ENCODE measurements around the gene MIPOL1. TPM values are rescaled to one million over a fixed set of nuclear protein-coding genes. Genes with fewer than 3 reads are reported as not detected.
A peak's percentile ranks its signal among the peaks of the same experiment; 100 is the strongest.

The MIPOL1 gene
- total and polyA plus RNA-seq, 2 of the 13 experiments (the other 11 are each of a cell fraction or from before 2014, with no cell fraction given): 8.6 to 34.2 TPM

DNA sequence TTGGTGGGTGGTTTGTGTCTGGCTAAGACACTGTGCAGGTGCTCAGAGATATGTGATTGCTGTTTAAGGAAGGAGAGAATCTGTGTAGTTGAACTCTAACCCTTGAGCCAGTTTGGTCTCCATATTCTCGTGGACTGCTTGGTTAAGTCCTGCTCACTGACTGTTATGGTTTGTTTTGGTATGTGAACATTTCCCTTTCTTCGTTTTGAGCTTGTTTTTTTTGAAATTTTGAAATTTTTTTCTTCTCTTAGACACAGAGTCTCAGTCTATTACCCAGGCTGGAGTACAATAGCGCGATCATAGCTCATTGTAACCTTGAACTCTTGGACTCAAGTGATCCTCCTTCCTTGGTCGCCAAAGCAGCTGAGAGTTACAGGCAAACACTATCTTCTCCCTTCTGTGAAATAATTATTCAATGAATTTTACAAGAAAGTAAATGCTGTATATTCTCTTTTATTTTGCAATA, 40.0 kb downstream of the MIPOL1 start (continued):
- TF ChIP-seq, protein P1, sequence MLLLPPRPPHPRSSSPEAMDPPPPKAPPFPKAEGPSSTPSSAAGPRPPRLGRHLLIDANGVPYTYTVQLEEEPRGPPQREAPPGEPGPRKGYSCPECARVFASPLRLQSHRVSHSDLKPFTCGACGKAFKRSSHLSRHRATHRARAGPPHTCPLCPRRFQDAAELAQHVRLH (CRISPR knock-in tag; IDR thresholded peaks at IDR 0.05; ENCODE audit: borderline replicate concordance, low read depth): no peak
- TF ChIP-seq ZBTB3 (CRISPR knock-in tag; IDR thresholded peaks at IDR 0.05; ENCODE audit: borderline replicate concordance, low read depth) (no peak), ZNF775 (CRISPR knock-in tag; IDR thresholded peaks at IDR 0.05; ENCODE audit: borderline replicate concordance) (no peak), CCDC6 (CRISPR knock-in tag; IDR thresholded peaks at IDR 0.05) (no peak), ZBTB7B (CRISPR knock-in tag; IDR thresholded peaks at IDR 0.05) (no peak), EP300 (IDR thresholded peaks at IDR 0.05; ENCODE audit: low read depth in 2 of 2, low read length in 2 of 2) (peak in 1 of 2 experiments; percentile 58; a peak in 2 of 4 replicates), EP300 (CRISPR knock-in tag; IDR thresholded peaks at IDR 0.05; ENCODE audit: borderline replicate concordance) (no peak), KMT2B (CRISPR knock-in tag; IDR thresholded peaks at IDR 0.05) (no peak), JARID2 (CRISPR knock-in tag; IDR thresholded peaks at IDR 0.05; ENCODE audit: insufficient replicate concordance) (peak; percentile 77), NFYC (CRISPR knock-in tag; IDR thresholded peaks at IDR 0.05) (no peak), ZNF816 (CRISPR knock-in tag; IDR thresholded peaks at IDR 0.05; ENCODE audit: borderline replicate concordance) (no peak), ZNF558 (CRISPR knock-in tag; IDR thresholded peaks at IDR 0.05; ENCODE audit: borderline replicate concordance) (no peak), MAF1 (CRISPR knock-in tag; IDR thresholded peaks at IDR 0.05; ENCODE audit: borderline replicate concordance) (no peak), RARG (CRISPR knock-in tag; IDR thresholded peaks at IDR 0.05; ENCODE audit: low read depth) (no peak), SKI (IDR thresholded peaks at IDR 0.05; ENCODE audit: partially characterized antibody) (no peak), SOX13 (IDR thresholded peaks at IDR 0.05) (no peak), SOX13 (CRISPR knock-in tag; conservative IDR thresholded peaks at IDR 0.05 in 1 of 2, IDR thresholded peaks at IDR 0.05 in 1 of 2) (peak in 1 of 2 experiments; percentile 79; a peak in 2 of 4 replicates)
- TF ChIP-seq, protein P2, sequence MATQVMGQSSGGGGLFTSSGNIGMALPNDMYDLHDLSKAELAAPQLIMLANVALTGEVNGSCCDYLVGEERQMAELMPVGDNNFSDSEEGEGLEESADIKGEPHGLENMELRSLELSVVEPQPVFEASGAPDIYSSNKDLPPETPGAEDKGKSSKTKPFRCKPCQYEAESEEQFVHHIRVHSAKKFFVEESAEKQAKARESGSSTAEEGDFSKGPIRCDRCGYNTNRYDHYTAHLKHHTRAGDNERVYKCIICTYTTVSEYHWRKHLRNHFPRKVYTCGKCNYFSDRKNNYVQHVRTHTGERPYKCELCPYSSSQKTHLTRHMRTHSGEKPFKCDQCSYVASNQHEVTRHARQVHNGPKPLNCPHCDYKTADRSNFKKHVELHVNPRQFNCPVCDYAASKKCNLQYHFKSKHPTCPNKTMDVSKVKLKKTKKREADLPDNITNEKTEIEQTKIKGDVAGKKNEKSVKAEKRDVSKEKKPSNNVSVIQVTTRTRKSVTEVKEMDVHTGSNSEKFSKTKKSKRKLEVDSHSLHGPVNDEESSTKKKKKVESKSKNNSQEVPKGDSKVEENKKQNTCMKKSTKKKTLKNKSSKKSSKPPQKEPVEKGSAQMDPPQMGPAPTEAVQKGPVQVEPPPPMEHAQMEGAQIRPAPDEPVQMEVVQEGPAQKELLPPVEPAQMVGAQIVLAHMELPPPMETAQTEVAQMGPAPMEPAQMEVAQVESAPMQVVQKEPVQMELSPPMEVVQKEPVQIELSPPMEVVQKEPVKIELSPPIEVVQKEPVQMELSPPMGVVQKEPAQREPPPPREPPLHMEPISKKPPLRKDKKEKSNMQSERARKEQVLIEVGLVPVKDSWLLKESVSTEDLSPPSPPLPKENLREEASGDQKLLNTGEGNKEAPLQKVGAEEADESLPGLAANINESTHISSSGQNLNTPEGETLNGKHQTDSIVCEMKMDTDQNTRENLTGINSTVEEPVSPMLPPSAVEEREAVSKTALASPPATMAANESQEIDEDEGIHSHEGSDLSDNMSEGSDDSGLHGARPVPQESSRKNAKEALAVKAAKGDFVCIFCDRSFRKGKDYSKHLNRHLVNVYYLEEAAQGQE (IDR thresholded peaks at IDR 0.05; ENCODE audit: borderline replicate concordance in 1 of 2, low read depth in 1 of 2, low read length in 2 of 2): no peak
- TF ChIP-seq, protein P3, sequence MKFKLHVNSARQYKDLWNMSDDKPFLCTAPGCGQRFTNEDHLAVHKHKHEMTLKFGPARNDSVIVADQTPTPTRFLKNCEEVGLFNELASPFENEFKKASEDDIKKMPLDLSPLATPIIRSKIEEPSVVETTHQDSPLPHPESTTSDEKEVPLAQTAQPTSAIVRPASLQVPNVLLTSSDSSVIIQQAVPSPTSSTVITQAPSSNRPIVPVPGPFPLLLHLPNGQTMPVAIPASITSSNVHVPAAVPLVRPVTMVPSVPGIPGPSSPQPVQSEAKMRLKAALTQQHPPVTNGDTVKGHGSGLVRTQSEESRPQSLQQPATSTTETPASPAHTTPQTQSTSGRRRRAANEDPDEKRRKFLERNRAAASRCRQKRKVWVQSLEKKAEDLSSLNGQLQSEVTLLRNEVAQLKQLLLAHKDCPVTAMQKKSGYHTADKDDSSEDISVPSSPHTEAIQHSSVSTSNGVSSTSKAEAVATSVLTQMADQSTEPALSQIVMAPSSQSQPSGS (CRISPR knock-in tag; IDR thresholded peaks at IDR 0.05): 0 out of 2 replicates have a peak, but pooled peaks have one; percentile 25
- TF ChIP-seq, protein P4, sequence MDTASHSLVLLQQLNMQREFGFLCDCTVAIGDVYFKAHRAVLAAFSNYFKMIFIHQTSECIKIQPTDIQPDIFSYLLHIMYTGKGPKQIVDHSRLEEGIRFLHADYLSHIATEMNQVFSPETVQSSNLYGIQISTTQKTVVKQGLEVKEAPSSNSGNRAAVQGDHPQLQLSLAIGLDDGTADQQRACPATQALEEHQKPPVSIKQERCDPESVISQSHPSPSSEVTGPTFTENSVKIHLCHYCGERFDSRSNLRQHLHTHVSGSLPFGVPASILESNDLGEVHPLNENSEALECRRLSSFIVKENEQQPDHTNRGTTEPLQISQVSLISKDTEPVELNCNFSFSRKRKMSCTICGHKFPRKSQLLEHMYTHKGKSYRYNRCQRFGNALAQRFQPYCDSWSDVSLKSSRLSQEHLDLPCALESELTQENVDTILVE (CRISPR knock-in tag; IDR thresholded peaks at IDR 0.05): 0 out of 2 replicates have a peak, but pooled peaks have one; percentile 22
- TF ChIP-seq, protein P5, sequence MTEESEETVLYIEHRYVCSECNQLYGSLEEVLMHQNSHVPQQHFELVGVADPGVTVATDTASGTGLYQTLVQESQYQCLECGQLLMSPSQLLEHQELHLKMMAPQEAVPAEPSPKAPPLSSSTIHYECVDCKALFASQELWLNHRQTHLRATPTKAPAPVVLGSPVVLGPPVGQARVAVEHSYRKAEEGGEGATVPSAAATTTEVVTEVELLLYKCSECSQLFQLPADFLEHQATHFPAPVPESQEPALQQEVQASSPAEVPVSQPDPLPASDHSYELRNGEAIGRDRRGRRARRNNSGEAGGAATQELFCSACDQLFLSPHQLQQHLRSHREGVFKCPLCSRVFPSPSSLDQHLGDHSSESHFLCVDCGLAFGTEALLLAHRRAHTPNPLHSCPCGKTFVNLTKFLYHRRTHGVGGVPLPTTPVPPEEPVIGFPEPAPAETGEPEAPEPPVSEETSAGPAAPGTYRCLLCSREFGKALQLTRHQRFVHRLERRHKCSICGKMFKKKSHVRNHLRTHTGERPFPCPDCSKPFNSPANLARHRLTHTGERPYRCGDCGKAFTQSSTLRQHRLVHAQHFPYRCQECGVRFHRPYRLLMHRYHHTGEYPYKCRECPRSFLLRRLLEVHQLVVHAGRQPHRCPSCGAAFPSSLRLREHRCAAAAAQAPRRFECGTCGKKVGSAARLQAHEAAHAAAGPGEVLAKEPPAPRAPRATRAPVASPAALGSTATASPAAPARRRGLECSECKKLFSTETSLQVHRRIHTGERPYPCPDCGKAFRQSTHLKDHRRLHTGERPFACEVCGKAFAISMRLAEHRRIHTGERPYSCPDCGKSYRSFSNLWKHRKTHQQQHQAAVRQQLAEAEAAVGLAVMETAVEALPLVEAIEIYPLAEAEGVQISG (CRISPR knock-in tag; IDR thresholded peaks at IDR 0.05): no peak
